ENCODE measurements around the gene SOBP. TPM values are rescaled to one million over a fixed set of nuclear protein-coding genes. Genes with fewer than 3 reads are reported as not detected.
A peak's percentile ranks its signal among the peaks of the same experiment; 100 is the strongest.

Gene SOBP
- total and polyA plus RNA-seq, 2 experiments from 2014 or later = 1.5 to 3.0 TPM

GRCh38 chr6:107657755-107658461 lies 168.0 kb downstream of the SOBP start:
- Histone ChIP-seq H3K4me1 (ENCODE audit: insufficient read depth) (peaks cover 30% of the 10 kb centered on the region; the same call in 1 of the 2 replicates), H4K20me1 (replicated peaks; ENCODE audit: insufficient read depth) (no peaks in the 10 kb centered on the region), H3K27me3 (ENCODE audit: insufficient read depth) (no peaks in the 10 kb centered on the region), H3K27ac (ENCODE audit: low read depth) (no peak overlapping the region), H3K36me3 (ENCODE audit: insufficient read depth) (no peaks in the 10 kb centered on the region), H3F3A (replicated peaks; ENCODE audit: low read depth) (no peaks in the 10 kb centered on the region), H3K9me2 (ENCODE audit: insufficient read depth) (no peaks in the 10 kb centered on the region), H3K79me2 (replicated peaks; ENCODE audit: insufficient read depth) (no peaks in the 10 kb centered on the region), H3K4me2 (peak overlapping the region; percentile 41; the same call in 1 of the 2 replicates), H3K4me3 (no peak overlapping the region), H2AFZ (peak overlapping the region; percentile 64; the same call in 1 of the 2 replicates)
- DNase-seq (ENCODE audit: low spot score) (peak; percentile 43), ATAC-seq (peak; percentile 66)
- Mint-ChIP-seq H3K4me3 (no peak overlapping the region), H3K36me3 (ENCODE audit: low read depth) (no peaks in the 10 kb centered on the region), H3K9me3 (no peaks in the 10 kb centered on the region; the same call in 2 of the 3 replicates), H3K4me1 (peaks cover 33% of the 10 kb centered on the region), H3K27ac (no peak overlapping the region), H3K27me3 (ENCODE audit: insufficient read depth, low read depth, poor library complexity) (peaks cover 2% of the 10 kb centered on the region)
- TF ChIP-seq CTCF (conservative IDR thresholded peaks at IDR 0.05; ENCODE audit: low read depth in 2 of 2) (no peak), CREB1 (CRISPR knock-in tag; IDR thresholded peaks at IDR 0.05; ENCODE audit: low read depth) (no peak), NANOG (IDR thresholded peaks at IDR 0.05; ENCODE audit: borderline replicate concordance) (no peak), JUNB (IDR thresholded peaks at IDR 0.05; ENCODE audit: unreplicated experiment) (no peak), POLR2AphosphoS5 (IDR thresholded peaks at IDR 0.05; ENCODE audit: low read depth) (no peak), STAT1 (IDR thresholded peaks at IDR 0.05; ENCODE audit: unreplicated experiment) (no peak), ETS1 (IDR thresholded peaks at IDR 0.05) (no peak), ZNF331 (CRISPR knock-in tag; IDR thresholded peaks at IDR 0.05; ENCODE audit: low read depth) (no peak), REST (IDR thresholded peaks at IDR 0.05; ENCODE audit: unreplicated experiment) (no peak), ZNF462 (CRISPR knock-in tag; IDR thresholded peaks at IDR 0.05) (no peak)
